PC-9 (cell line): ENCODE data around the gene UBE2E2. TPM values are rescaled to one million over a fixed set of nuclear protein-coding genes. Genes with fewer than 3 reads are reported as not detected.

ENCODE experiments used
- BruUV-seq: library from RNA; stranded (reverse); fragments of 400-500 nt; replicated peaks from 2 replicates; lab custom pipeline; 2021; lab: Mats Ljungman, UMichigan
- CTCF ChIA-PET: fragments of 300-600 bp; sonication (Branson Sonifier 250); formaldehyde crosslinking; loops from one replicate; lab custom pipeline; 2022; ENCODE audit warnings: antibody characterized with exemption; lab: Charles Lee
- POLR2A ChIA-PET: fragments of 300-600 bp; sonication (Branson Sonifier 250); formaldehyde crosslinking; loops from one replicate; lab custom pipeline; 2022; ENCODE audit warnings: antibody characterized with exemption; ENCODE audit not compliant: unreplicated experiment; lab: Charles Lee
- DNase-seq, 2 experiments: peaks; one replicate each; pipeline versions ENCODE4 v3.0.0 to v3.0.0-alpha.2; 2015 to 2022; ENCODE audit warnings: mixed read lengths in 1 of 2
- H2AFZ ChIP-seq: fragments of 200-600 bp; sonication (generic); 2 replicates; pipeline ENCODE4 v1.8.1; 2017; ENCODE audit warnings: antibody characterized with exemption
- H3F3A ChIP-seq: fragments of 200-600 bp; sonication (generic); 2 replicates; pipeline ENCODE4 v1.8.1; 2017; ENCODE audit warnings: antibody characterized with exemption, mild to moderate bottlenecking, low read depth; ENCODE audit not compliant: insufficient read depth
- H3K27ac ChIP-seq: fragments of 200-600 bp; sonication (generic); 2 replicates; pipeline ENCODE4 v1.6.1; 2016; ENCODE audit warnings: mixed run types
- H3K27me3 ChIP-seq: fragments of 200-600 bp; sonication (generic); 2 replicates; pipeline ENCODE4 v1.6.1; 2016; ENCODE audit warnings: low read depth, mixed run types; ENCODE audit not compliant: insufficient read depth
- H3K36me3 ChIP-seq: fragments of 200-600 bp; sonication (generic); 2 replicates; pipeline ENCODE4 v1.6.1; 2016; ENCODE audit warnings: low read depth, mixed run types
- H3K4me1 ChIP-seq: fragments of 200-600 bp; sonication (generic); replicated peaks from 2 replicates; pipeline ENCODE4 v1.6.1; 2016; ENCODE audit warnings: mixed run types; ENCODE audit not compliant: insufficient read depth
- H3K4me2 ChIP-seq: fragments of 200-600 bp; sonication (generic); 2 replicates; pipeline ENCODE4 v1.6.1; 2017; ENCODE audit warnings: mixed run types
- H3K4me3 ChIP-seq: fragments of 200-600 bp; sonication (generic); 2 replicates; pipeline ENCODE4 v1.6.1; 2016; ENCODE audit warnings: mixed run types
- H3K79me2 ChIP-seq: fragments of 200-600 bp; sonication (generic); 2 replicates; pipeline ENCODE4 v1.6.1; 2017; ENCODE audit warnings: low read depth, mixed run types
- H3K9me2 ChIP-seq: fragments of 200-600 bp; sonication (generic); 2 replicates; pipeline ENCODE4 v1.8.1; 2017; ENCODE audit warnings: mild to moderate bottlenecking; ENCODE audit not compliant: insufficient read depth
- H3K9me3 ChIP-seq: fragments of 200-600 bp; sonication (generic); 2 replicates; pipeline ENCODE4 v1.8.1; 2016; ENCODE audit warnings: low read depth; ENCODE audit not compliant: insufficient read depth
- H4K20me1 ChIP-seq: fragments of 200-600 bp; sonication (generic); 2 replicates; pipeline ENCODE4 v1.8.1; 2017; ENCODE audit not compliant: insufficient read depth
- CTCF ChIP-seq: fragments of 200-600 bp; sonication (generic); conservative IDR thresholded peaks from 2 replicates; pipeline ENCODE4 v1.6.1; 2017; ENCODE audit warnings: mixed run types, antibody characterized with exemption, mild to moderate bottlenecking, moderate library complexity
- EZH2 ChIP-seq: fragments of 200-600 bp; sonication (generic); IDR thresholded peaks from 2 replicates; pipeline ENCODE4 v1.8.0; 2017; ENCODE audit warnings: antibody characterized with exemption, low read depth
- intact Hi-C: fragments of 100-400 bp; cut with micrococcal nuclease; formaldehyde crosslinking; loops from one replicate; pipeline ENCODE4 v1.10.0; 2022; ENCODE audit not compliant: unreplicated experiment
- total RNA-seq: library from RNA; stranded (reverse); gene quantifications from 2 replicates; pipeline ENCODE4 v1.2.3, GENCODE V29; 2021

UBE2E2 gene
- total RNA-seq, 1 experiment from 2014 or later, result 48.7 TPM

- Histone ChIP-seq H3K9me2 (no peaks in the 10 kb centered on the region), H4K20me1 (peaks cover 40% of the 10 kb centered on the region), H3K36me3 (peaks cover 7% of the 10 kb centered on the region; the same call in 1 of the 2 replicates), H3K27me3 (no peaks in the 10 kb centered on the region), H3K4me3 (no peak overlapping the region), H3K4me1 (peaks cover 15% of the 10 kb centered on the region), H3K27ac (no peak overlapping the region), H3K4me2 (no peak overlapping the region), H2AFZ (no peak overlapping the region), H3K9me3 (no peaks in the 10 kb centered on the region), H3F3A (no peaks in the 10 kb centered on the region), H3K79me2 (peaks cover 66% of the 10 kb centered on the region)
- no peak for DNase-seq
- BruUV-seq, result no TSS peak
- intact Hi-C loops, result no loop called here
- ChIA-PET POLR2A (interaction anchor here (0.7 kb wide), 1 partner anchor 19 kb away, joined by 3 read pairs; no protein-coding TSS in a partner anchor), CTCF (no interaction called here)
- TF ChIP-seq CTCF, result no peak
- TF ChIP-seq EZH2, result no peak
Observed at GRCh38 chr3:23209747-23210487, 6.8 kb downstream of the UBE2E2 start.

GRCh38 chr3:23213813-23214212 lies 10.7 kb downstream of the UBE2E2 start:
- POLR2A ChIA-PET, result no interaction called here
- Histone ChIP-seq H3K27ac (no peak overlapping the region), H3K4me2 (no peak overlapping the region), H2AFZ (no peak overlapping the region), H4K20me1 (peaks cover 29% of the 10 kb centered on the region), H3K79me2 (peaks cover 53% of the 10 kb centered on the region), H3K36me3 (peaks cover 4% of the 10 kb centered on the region; the same call in 1 of the 2 replicates), H3K4me1 (peaks cover 4% of the 10 kb centered on the region), H3K4me3 (no peak overlapping the region), H3K9me2 (no peaks in the 10 kb centered on the region), H3K27me3 (no peaks in the 10 kb centered on the region), H3K9me3 (no peaks in the 10 kb centered on the region), H3F3A (0 out of 2 replicates have a peak, but pooled peaks cover 5% of the 10 kb centered on the region)
- CTCF ChIA-PET, result no interaction called here
- TF ChIP-seq CTCF (no peak), EZH2 (no peak)
- no TSS peak for BruUV-seq
- DNase-seq, result no peak
- intact Hi-C loops, result no loop called here

GRCh38 chr3:23217872-23218554 lies 14.9 kb downstream of the UBE2E2 start:
- no peak for TF ChIP-seq EZH2
- Histone ChIP-seq H3K9me2 (no peaks in the 10 kb centered on the region), H3K27me3 (no peaks in the 10 kb centered on the region), H3K4me3 (no peak overlapping the region), H3K36me3 (no peaks in the 10 kb centered on the region), H3K4me1 (peaks cover 12% of the 10 kb centered on the region), H3K4me2 (no peak overlapping the region), H2AFZ (no peak overlapping the region), H3F3A (0 out of 2 replicates have a peak, but pooled peaks cover 13% of the 10 kb centered on the region), H3K79me2 (peaks cover 67% of the 10 kb centered on the region), H3K9me3 (no peaks in the 10 kb centered on the region), H3K27ac (no peak overlapping the region), H4K20me1 (peaks cover 28% of the 10 kb centered on the region)
- POLR2A ChIA-PET, result no interaction called here
- BruUV-seq, result no TSS peak
- CTCF ChIA-PET, result no interaction called here
- no peak for DNase-seq
- intact Hi-C loops, result no loop called here
